Measurements from ENCODE around the gene KDM3B.

- peak in 1 of 6 experiments; percentile 1 for TF ChIP-seq CTCF (IDR thresholded peaks at IDR 0.05)
- TF ChIP-seq POLR2A (IDR thresholded peaks at IDR 0.05) = no peak
Observed at GRCh38 chr5:138468133-138468965, 115.9 kb downstream of the KDM3B start.

Measured in adrenal gland (tissue), 5 donors.